SIG-M5 (cell line): ENCODE results near the gene PTCH2.

ENCODE experiments used
- DNase-seq: peaks from one replicate; lab custom pipeline; 2025; lab: John Stamatoyannopoulos, UW

Gene PTCH2

DNA sequence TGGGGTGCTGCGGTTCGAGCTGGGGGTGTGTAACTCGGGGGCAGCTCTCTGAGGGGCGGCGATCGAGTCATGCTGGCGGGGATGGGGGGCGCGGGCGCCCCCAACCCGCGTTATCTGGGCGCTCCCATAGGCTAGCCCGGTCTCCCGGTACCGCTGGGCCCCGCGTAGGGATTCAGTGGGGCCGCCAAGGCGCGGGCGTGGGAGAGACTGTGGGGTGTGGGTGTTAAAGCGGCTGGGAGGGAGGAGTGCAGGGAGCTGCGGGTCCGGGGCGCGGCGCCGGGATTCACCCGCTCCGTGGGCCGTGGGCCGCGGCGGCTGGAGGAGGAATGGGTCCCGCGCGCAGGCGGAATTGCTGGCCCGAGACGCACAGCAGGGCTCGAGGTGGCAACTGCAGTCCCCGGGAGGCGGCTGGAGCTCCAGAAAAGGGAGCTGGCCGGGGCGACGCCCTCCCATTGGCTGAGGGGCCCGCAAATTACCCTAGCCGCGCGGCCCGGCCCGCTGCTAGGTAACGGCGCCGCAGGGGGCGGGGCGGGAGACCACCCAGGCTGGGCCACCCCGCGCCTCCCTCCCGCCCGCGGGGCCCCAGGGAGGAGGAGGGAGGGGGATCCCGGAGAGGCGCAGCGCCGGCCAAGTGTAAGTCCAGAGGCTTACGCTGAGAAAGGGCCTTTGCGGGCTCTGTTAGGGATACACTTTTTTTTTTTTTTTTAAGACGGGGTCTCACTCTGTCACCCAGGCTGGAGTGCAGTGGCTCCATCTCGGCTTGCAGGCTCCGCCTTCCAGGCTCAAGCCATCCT lies at the start of gene PTCH2:
Gene PTCH2, minus strand, starts transcription at position 392 of the 794 bp plus-strand sequence. Its CDS starts 321 bp downstream, at position 71.
- DNase-seq, result no peak

- DNase-seq, result no peak
Measured at GRCh38 chr1:44890007-44890406, 47.0 kb upstream of the PTCH2 start.

GRCh38 chr1:44885406-44885805 lies 42.4 kb upstream of the PTCH2 start:
- DNase-seq, result no peak

- no peak for DNase-seq
Measured at GRCh38 chr1:44884746-44885145, 41.7 kb upstream of the PTCH2 start.

GRCh38 chr1:44881011-44881632 lies 38.1 kb upstream of the PTCH2 start:
- no peak for DNase-seq

- no peak for DNase-seq
Measured at GRCh38 chr1:44874155-44874554, 31.1 kb upstream of the PTCH2 start.

GRCh38 chr1:44870096-44870495 lies 27.0 kb upstream of the PTCH2 start:
- DNase-seq, result no peak

DNA sequence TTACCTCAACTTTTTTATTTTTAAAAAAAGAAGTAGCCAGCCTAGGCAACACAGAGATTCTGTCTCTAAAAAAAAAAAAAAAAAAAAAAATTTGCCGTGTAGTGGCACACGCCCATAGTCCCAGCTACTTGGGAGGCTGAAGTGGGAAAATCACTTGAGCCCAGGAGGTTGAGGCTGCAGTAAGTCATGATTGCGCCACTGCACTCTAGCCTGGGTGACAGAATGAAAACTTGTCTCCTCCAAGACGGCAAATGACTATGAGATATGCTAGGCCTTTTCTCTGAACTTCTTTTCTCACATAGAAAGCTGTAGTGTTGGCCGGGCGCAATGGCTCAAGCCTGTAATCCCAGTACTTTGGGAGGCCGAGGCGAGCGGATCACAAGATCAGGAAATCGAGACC lies 24.7 kb upstream of the PTCH2 start:
- DNase-seq, result no peak

GRCh38 chr1:44862829-44863401 lies 19.9 kb upstream of the PTCH2 start:
- no peak for DNase-seq

- no peak for DNase-seq
Measured at GRCh38 chr1:44860891-44861425, 17.9 kb upstream of the PTCH2 start.

GRCh38 chr1:44860331-44860730 lies 17.3 kb upstream of the PTCH2 start:
- no peak for DNase-seq

DNA sequence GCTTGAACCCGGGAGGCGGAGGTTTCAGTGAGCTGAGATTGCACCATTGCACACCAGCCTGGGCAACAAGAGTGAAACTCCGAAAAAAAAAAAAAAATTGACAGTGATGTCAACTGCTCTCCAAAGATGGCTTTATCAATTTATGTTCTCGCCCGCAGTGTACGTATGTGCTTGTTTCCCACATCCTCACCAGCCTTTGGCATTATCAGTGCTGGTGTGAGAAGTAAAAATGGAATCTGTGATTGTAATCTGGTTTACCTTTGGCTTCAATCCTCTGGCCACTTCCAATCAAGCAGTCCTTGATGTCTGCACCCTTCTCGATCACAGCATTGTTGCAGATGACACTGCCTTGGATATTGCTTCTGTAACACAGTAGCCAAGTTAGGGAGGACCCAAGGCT lies 14.4 kb upstream of the PTCH2 start:
- DNase-seq, result no peak

GRCh38 chr1:44855742-44856141 lies 12.7 kb upstream of the PTCH2 start:
- no peak for DNase-seq

DNA sequence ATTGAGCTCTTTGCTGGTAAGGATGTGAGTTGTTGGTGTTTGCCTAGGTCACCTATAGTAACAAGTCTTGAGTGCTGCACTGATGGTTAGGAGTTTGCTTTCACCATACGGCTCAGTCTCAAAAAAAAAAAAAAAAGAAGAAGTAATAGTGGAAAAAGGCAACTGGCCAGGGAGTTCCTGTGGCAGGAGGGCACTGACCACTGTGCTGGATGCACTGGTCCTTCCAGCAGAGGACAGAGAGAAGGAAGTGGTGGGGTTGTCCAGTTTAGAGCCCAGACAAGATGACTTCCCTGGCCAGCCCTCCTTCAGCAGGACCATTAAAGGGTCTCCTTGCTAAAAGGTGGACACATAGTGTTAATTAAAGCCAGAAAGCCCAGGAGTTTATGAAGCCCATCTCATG lies 11.9 kb upstream of the PTCH2 start:
- DNase-seq, result no peak

- DNase-seq, result no peak
Measured at GRCh38 chr1:44853201-44853600, 10.1 kb upstream of the PTCH2 start.

- no peak for DNase-seq
Measured at GRCh38 chr1:44851308-44851707, 8.3 kb upstream of the PTCH2 start.

GRCh38 chr1:44849575-44850132 lies 6.6 kb upstream of the PTCH2 start:
- no peak for DNase-seq

DNA sequence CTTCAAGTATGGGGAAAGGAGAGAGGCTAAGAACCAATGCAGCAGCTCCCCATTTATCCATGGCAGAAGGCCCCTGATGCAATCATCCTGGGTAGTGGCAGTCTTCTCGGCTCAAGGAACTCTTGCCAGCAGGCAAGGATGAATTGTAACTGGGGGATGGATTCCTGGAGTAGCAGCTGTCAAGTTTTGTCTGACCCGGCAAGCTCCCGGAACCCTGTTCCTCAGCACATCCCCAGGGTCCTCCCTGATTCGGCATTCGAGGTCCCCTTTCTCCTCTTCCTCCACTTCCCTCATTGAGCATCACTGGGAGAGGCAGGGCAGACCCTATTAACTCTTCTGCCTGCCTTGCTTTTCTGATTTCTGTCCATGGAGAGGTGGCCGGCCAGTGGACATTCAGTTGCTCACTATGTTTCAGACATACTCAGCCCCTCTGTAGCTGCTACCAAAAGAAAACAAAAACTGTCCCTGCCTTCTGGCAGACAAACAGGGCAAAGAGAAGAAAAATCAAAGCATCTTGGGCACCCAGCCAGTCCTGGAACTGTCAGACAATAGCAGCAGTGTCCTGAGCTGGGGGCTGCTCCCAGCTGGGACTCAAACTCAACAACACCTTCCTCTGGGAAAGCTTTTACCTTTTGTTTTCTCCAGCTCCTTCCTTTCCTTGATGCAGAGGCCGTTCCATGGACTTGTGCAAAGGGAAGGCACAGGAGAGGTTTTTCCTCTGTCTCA lies 5.6 kb upstream of the PTCH2 start:
- no peak for DNase-seq

DNA sequence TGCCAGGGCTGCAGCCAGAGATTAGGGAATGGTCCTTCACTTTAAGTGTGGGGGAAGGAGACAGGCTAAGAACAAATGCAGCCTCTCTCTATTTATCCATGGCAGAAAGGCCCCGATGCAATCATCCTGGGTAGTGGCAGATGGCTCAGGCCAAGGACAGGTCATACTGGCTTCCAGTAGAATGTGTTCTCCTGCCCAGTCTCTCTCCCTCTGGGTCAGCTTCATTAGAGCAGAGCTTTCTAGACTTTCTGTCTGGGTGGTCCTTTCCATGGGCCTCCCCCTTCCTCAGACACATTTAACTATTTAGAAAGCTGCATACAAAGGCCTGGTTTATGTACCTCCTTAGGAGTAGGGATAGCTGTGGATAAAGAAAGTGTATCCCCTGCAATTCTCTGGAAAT lies 4.8 kb upstream of the PTCH2 start:
- no peak for DNase-seq

DNA sequence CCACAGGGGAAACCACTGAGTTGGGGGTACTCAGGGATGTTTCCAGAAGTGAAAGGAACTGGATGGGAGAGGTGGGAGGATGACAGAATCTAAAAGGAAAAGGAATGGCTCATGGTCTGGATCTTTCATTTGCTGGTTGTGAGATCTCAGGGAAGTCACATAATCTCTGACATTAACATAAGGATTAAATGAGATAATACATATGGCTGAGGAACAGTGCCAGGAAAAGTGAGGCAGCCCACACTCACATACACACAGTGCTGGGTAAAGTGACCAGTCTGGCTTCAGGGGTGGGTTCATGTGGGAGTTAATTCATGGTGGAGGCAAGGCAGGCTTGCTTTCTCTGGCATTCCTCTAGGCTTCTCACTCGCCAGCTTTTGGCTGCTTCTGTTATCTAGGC lies 3.9 kb upstream of the PTCH2 start:
- no peak for DNase-seq

- no peak for DNase-seq
Measured at GRCh38 chr1:44842486-44842861, 579 bp downstream of the PTCH2 start.

DNA sequence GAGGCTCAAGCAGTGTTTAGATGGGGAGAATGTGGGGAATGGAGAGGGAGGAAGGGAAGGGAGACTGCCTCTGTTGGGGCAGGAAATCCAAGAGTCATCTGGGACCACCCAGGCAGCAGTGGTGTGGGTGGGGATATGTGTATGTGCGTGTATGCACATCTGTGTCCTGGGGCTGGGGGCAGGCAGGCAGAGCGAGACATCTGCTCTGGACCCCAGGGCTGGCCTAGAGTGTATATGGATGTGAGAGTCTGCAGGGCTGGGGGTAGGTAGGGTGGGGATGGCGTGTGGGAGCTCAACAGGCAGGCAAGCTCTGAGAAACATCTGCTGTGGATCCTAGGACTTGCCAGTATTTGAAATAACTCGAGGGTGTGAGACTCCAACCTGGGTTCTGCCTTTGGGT lies 3.5 kb downstream of the PTCH2 start:
- DNase-seq, result no peak
